OCI-LY7 (cell line): Measurements from ENCODE around the gene CDKN2B-AS1. TPM values are rescaled to one million over a fixed set of nuclear protein-coding genes. Genes with fewer than 3 reads are reported as not detected.
A peak's percentile ranks its signal among the peaks of the same experiment; 100 is the strongest.

Experiments used
- BruUV-seq: library from RNA; stranded (reverse); fragments of 400-500 nt; replicated peaks from 2 replicates; lab custom pipeline; 2021; lab: Mats Ljungman, UMichigan
- CTCF ChIA-PET: fragments of 300-600 bp; sonication (Branson Sonifier 250); formaldehyde crosslinking; loops from one replicate; lab custom pipeline; 2022; ENCODE audit warnings: antibody characterized with exemption; ENCODE audit not compliant: unreplicated experiment; lab: Charles Lee
- POLR2A ChIA-PET: fragments of 300-600 bp; sonication (Branson Sonifier 250); formaldehyde crosslinking; loops from one replicate; lab custom pipeline; 2022; ENCODE audit warnings: antibody characterized with exemption; lab: Charles Lee
- DNase-seq: peaks from one replicate; pipeline ENCODE4 v3.0.0-alpha.2; 2015; ENCODE audit warnings: low spot score
- H2AFZ ChIP-seq: fragments of 200-600 bp; sonication (generic), shearing (Covaris generic); 2 replicates; pipeline ENCODE4 v1.6.1; 2014; ENCODE audit warnings: mild to moderate bottlenecking, antibody characterized with exemption, low read length, moderate library complexity
- H3K27ac ChIP-seq: fragments of 200-600 bp; sonication (generic); 2 replicates; pipeline ENCODE4 v1.5.1; 2014; ENCODE audit warnings: mixed run types, low read depth, mild to moderate bottlenecking, moderate library complexity, low read length, inconsistent platforms; ENCODE audit not compliant: poor library complexity, severe bottlenecking
- H3K36me3 ChIP-seq: fragments of 200-600 bp; sonication (generic); 2 replicates; pipeline ENCODE4 v1.6.1; 2014; ENCODE audit warnings: mild to moderate bottlenecking, antibody characterized with exemption, low read length, moderate library complexity, mixed read lengths; ENCODE audit not compliant: insufficient read depth
- H3K4me1 ChIP-seq: fragments of 200-600 bp; sonication (generic); 2 replicates; pipeline ENCODE4 v1.5.1; 2014; ENCODE audit warnings: mild to moderate bottlenecking, low read length; ENCODE audit not compliant: insufficient read depth, poor library complexity, severe bottlenecking
- H3K4me2 ChIP-seq: fragments of 200-600 bp; sonication (generic); 2 replicates; pipeline ENCODE4 v1.6.1; 2014; ENCODE audit warnings: mild to moderate bottlenecking, low read length
- H3K4me3 ChIP-seq: fragments of 200-600 bp; sonication (generic); 2 replicates; pipeline ENCODE4 v1.5.1; 2014; ENCODE audit warnings: mild to moderate bottlenecking, low read depth, low read length; ENCODE audit not compliant: poor library complexity, severe bottlenecking
- H3K79me2 ChIP-seq: fragments of 200-600 bp; sonication (generic); 2 replicates; pipeline ENCODE4 v1.6.1; 2016; ENCODE audit warnings: low read depth, mild to moderate bottlenecking, low read length, moderate library complexity, mixed read lengths; ENCODE audit not compliant: insufficient read depth
- H3K9me2 ChIP-seq: fragments of 200-600 bp; sonication (generic); 2 replicates; pipeline ENCODE4 v1.6.1; 2016; ENCODE audit warnings: mild to moderate bottlenecking, low read length, mixed read lengths; ENCODE audit not compliant: insufficient read depth
- H3K9me3 ChIP-seq: fragments of 200-600 bp; sonication (generic); 2 replicates; pipeline ENCODE4 v1.6.1; 2014; ENCODE audit warnings: mild to moderate bottlenecking, mixed run types, low read length, mixed read lengths
- H4K20me1 ChIP-seq: fragments of 200-600 bp; sonication (generic); 2 replicates; pipeline ENCODE4 v1.6.1; 2014; ENCODE audit warnings: mild to moderate bottlenecking, antibody characterized with exemption, low read length, moderate library complexity, mixed read lengths; ENCODE audit not compliant: insufficient read depth
- CTCF ChIP-seq: fragments of 200-600 bp; sonication (generic); conservative IDR thresholded peaks from 2 replicates; pipeline ENCODE4 v1.5.1; 2014; ENCODE audit warnings: mild to moderate bottlenecking, antibody characterized with exemption, low read length, moderate library complexity, mixed read lengths
- EZH2phosphoT487 ChIP-seq: fragments of 200-600 bp; sonication (generic); IDR thresholded peaks from 2 replicates; pipeline ENCODE4 v1.6.1; 2018; ENCODE audit warnings: low read depth, borderline replicate concordance, mild to moderate bottlenecking, mixed run types, antibody characterized with exemption, low read length, moderate library complexity, mixed read lengths
- intact Hi-C: fragments of 100-400 bp; cut with micrococcal nuclease; formaldehyde crosslinking; loops from one replicate; pipeline ENCODE4 v1.10.0; 2022; ENCODE audit not compliant: unreplicated experiment
- total RNA-seq, 2 experiments: library from RNA; depleted of rRNA in 1 of 2; stranded (reverse); fragments of >200 nt in 1 of 2; shearing (Covaris generic) in 1 of 2; gene quantifications; 2 replicates each; pipeline ENCODE4 v1.2.3, GENCODE V29; 2014 to 2022

The CDKN2B-AS1 gene
- total RNA-seq, 2 experiments from 2014 or later = 20.4 to 24.3 TPM

GRCh38 chr9:22138956-22139660 is 144.5 kb downstream of the CDKN2B-AS1 start:
- CTCF ChIA-PET = no interaction called here

GRCh38 chr9:22141908-22142307 is 147.3 kb downstream of the CDKN2B-AS1 start:
- no peaks in the 10 kb centered on the region for H3K4me1 ChIP-seq
- DNase-seq = no peak
- intact Hi-C loops = no loop called here
- no peaks in the 10 kb centered on the region for H4K20me1 ChIP-seq
- no peak overlapping the region for H3K4me3 ChIP-seq
- no peaks in the 10 kb centered on the region for H3K9me3 ChIP-seq
- no peak overlapping the region for H3K27ac ChIP-seq
- no TSS peak for BruUV-seq
- H3K4me2 ChIP-seq = no peak overlapping the region
- TF ChIP-seq CTCF (no peak), EZH2phosphoT487 (no peak)
- no peaks in the 10 kb centered on the region for H3K9me2 ChIP-seq
- H3K36me3 ChIP-seq = no peaks in the 10 kb centered on the region
- H3K79me2 ChIP-seq = no peaks in the 10 kb centered on the region
- ChIA-PET CTCF (interaction anchor here (0.6 kb wide), 1 partner anchor 10 kb away, joined by 3 read pairs; no protein-coding TSS in a partner anchor), POLR2A (interaction anchor here (0.7 to 1.5 kb wide), 5 partner anchors 10 to 106 kb away, joined by 3 to 5 read pairs (median 3); no protein-coding TSS in a partner anchor)
- no peak overlapping the region for H2AFZ ChIP-seq

More at GRCh38 chr9:22138956-22139660, 144.5 kb downstream of the CDKN2B-AS1 start:
- H4K20me1 ChIP-seq = no peaks in the 10 kb centered on the region
- no peak overlapping the region for H3K27ac ChIP-seq
- no peak for TF ChIP-seq CTCF
- TF ChIP-seq EZH2phosphoT487 = no peak
- H3K9me3 ChIP-seq = no peaks in the 10 kb centered on the region
- no peak overlapping the region for H2AFZ ChIP-seq
- DNase-seq = no peak
- H3K36me3 ChIP-seq = no peaks in the 10 kb centered on the region
- H3K4me3 ChIP-seq = no peak overlapping the region
- POLR2A ChIA-PET = interaction anchor here (0.6 kb wide), 1 partner anchor 8 kb away, joined by 3 read pairs; no protein-coding TSS in a partner anchor
- intact Hi-C loops = no loop called here
- no peak overlapping the region for H3K4me2 ChIP-seq
- H3K79me2 ChIP-seq = no peaks in the 10 kb centered on the region
- no peaks in the 10 kb centered on the region for H3K9me2 ChIP-seq
- BruUV-seq = no TSS peak
- no peaks in the 10 kb centered on the region for H3K4me1 ChIP-seq

- Histone ChIP-seq H4K20me1 (no peaks in the 10 kb centered on the region), H3K4me2 (no peak overlapping the region), H3K9me3 (no peaks in the 10 kb centered on the region), H2AFZ (0 out of 2 replicates have a peak overlapping the region, but pooled peaks have one; percentile 21), H3K4me3 (no peak overlapping the region), H3K36me3 (no peaks in the 10 kb centered on the region), H3K27ac (no peak overlapping the region), H3K4me1 (no peaks in the 10 kb centered on the region), H3K9me2 (no peaks in the 10 kb centered on the region), H3K79me2 (no peaks in the 10 kb centered on the region)
- DNase-seq = no peak
- CTCF ChIA-PET = no interaction called here
- POLR2A ChIA-PET = interaction anchor here (0.7 to 1.5 kb wide), 6 partner anchors 9 to 47 kb away, joined by 3 to 5 read pairs (median 3); no protein-coding TSS in a partner anchor
- no TSS peak for BruUV-seq
- TF ChIP-seq EZH2phosphoT487 (no peak), CTCF (no peak)
- intact Hi-C loops = no loop called here
Measured at GRCh38 chr9:22142671-22143070, 148.1 kb downstream of the CDKN2B-AS1 start.
